OCI-LY3 (cell line): ENCODE data around the gene ZFAND3.

Source experiments
- CTCF ChIP-seq: fragments of 200-600, 300-600 bp; sonication (generic); IDR thresholded peaks from 2 replicates; pipeline ENCODE4 v1.5.1; 2014; ENCODE audit warnings: antibody characterized with exemption, low read length, low read depth
- EZH2phosphoT487 ChIP-seq: fragments of 200-600 bp; shearing (Covaris generic); IDR thresholded peaks from 2 replicates; pipeline ENCODE4 v1.6.1; 2018; ENCODE audit warnings: antibody characterized with exemption, mixed run types, low read depth

GRCh38 chr6:38155144-38155543 lies 335.6 kb downstream of the ZFAND3 start:
- TF ChIP-seq CTCF (no peak), EZH2phosphoT487 (no peak)
